Measurements from ENCODE around the gene RIIAD1. TPM values are rescaled to one million over a fixed set of nuclear protein-coding genes. Genes with fewer than 3 reads are reported as not detected.

The RIIAD1 gene
- total RNA-seq, 1 experiment from 2014 or later = 0.12 TPM

- no peaks in the 10 kb centered on the region for H3K9me2 ChIP-seq (ENCODE audit: insufficient read depth)
- no peak for TF ChIP-seq POLR2AphosphoS5 (IDR thresholded peaks at IDR 0.05; ENCODE audit: low read depth, low read length)
- TF ChIP-seq SRF (IDR thresholded peaks at IDR 0.05; ENCODE audit: low read depth) = no peak
- no peak for TF ChIP-seq SIN3A (IDR thresholded peaks at IDR 0.05; ENCODE audit: low read depth)
- TF ChIP-seq ZNF274 (IDR thresholded peaks at IDR 0.05; ENCODE audit: low read depth, low read length) = no peak
- TF ChIP-seq REST (IDR thresholded peaks at IDR 0.05; ENCODE audit: low read depth) = no peak
- TF ChIP-seq, protein P1, sequence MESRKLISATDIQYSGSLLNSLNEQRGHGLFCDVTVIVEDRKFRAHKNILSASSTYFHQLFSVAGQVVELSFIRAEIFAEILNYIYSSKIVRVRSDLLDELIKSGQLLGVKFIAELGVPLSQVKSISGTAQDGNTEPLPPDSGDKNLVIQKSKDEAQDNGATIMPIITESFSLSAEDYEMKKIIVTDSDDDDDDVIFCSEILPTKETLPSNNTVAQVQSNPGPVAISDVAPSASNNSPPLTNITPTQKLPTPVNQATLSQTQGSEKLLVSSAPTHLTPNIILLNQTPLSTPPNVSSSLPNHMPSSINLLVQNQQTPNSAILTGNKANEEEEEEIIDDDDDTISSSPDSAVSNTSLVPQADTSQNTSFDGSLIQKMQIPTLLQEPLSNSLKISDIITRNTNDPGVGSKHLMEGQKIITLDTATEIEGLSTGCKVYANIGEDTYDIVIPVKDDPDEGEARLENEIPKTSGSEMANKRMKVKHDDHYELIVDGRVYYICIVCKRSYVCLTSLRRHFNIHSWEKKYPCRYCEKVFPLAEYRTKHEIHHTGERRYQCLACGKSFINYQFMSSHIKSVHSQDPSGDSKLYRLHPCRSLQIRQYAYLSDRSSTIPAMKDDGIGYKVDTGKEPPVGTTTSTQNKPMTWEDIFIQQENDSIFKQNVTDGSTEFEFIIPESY (IDR thresholded peaks at IDR 0.05; ENCODE audit: extremely low read depth, insufficient replicate concordance, low read length) = no peak
- no peak for TF ChIP-seq YY1 (IDR thresholded peaks at IDR 0.05; ENCODE audit: extremely low read depth, insufficient replicate concordance, low read depth, low read length)
- TF ChIP-seq, protein P2, sequence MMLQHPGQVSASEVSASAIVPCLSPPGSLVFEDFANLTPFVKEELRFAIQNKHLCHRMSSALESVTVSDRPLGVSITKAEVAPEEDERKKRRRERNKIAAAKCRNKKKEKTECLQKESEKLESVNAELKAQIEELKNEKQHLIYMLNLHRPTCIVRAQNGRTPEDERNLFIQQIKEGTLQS (IDR thresholded peaks at IDR 0.05) = no peak
- TF ChIP-seq FOSL1 (IDR thresholded peaks at IDR 0.05; ENCODE audit: low read depth) = no peak
- no peak for TF ChIP-seq ELF1 (IDR thresholded peaks at IDR 0.05; ENCODE audit: borderline replicate concordance, low read depth)
- TF ChIP-seq JUND (IDR thresholded peaks at IDR 0.05) = no peak
- TF ChIP-seq EZH2 (IDR thresholded peaks at IDR 0.05) = no peak
- TF ChIP-seq, protein P3, sequence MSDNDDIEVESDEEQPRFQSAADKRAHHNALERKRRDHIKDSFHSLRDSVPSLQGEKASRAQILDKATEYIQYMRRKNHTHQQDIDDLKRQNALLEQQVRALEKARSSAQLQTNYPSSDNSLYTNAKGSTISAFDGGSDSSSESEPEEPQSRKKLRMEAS (IDR thresholded peaks at IDR 0.05) = no peak
- no peak for TF ChIP-seq EGR1 (IDR thresholded peaks at IDR 0.05; ENCODE audit: low read depth)
- no peak for TF ChIP-seq CBX3 (IDR thresholded peaks at IDR 0.05; ENCODE audit: low read depth)
- TF ChIP-seq POLR2A (IDR thresholded peaks at IDR 0.05; ENCODE audit: borderline replicate concordance, extremely low read depth, insufficient read depth, insufficient read length) = no peak
- no peak for TF ChIP-seq RAD21 (IDR thresholded peaks at IDR 0.05; ENCODE audit: low read depth)
- no peak for TF ChIP-seq EZH2phosphoT487 (IDR thresholded peaks at IDR 0.05; ENCODE audit: borderline replicate concordance)
- no peak for TF ChIP-seq ZFX (IDR thresholded peaks at IDR 0.05)
- no peak for TF ChIP-seq SP1 (IDR thresholded peaks at IDR 0.05; ENCODE audit: low read depth)
- no peak overlapping the region for H3K9ac ChIP-seq (ENCODE audit: low read length)
- BruUV-seq (replicated peaks) = no TSS peak
- no peaks in the 10 kb centered on the region for H3K4me1 ChIP-seq (ENCODE audit: control insufficient read depth in 1 of 2, insufficient read depth in 2 of 2, low read length in 2 of 2)
- POLR2A ChIA-PET = interaction anchor here (0.6 kb wide), 1 partner anchor 79 kb away, joined by 3 read pairs; no protein-coding TSS in a partner anchor
- ATAC-seq = no peak
- intact Hi-C loops (cut with micrococcal nuclease) = no loop called here
- H3K4me3 ChIP-seq (replicated peaks in 1 of 2; ENCODE audit: low read depth in 1 of 2, low read length in 2 of 2) = no peak overlapping the region
- RAD21 ChIA-PET (ENCODE audit: low non-redundant PET in 1 of 2, low total read pairs in 2 of 2, uncharacterized antibody in 2 of 2, unreplicated experiment in 2 of 2) = no interaction called here
- H2AFZ ChIP-seq (ENCODE audit: low read depth, low read length, poor library complexity, severe bottlenecking) = no peak overlapping the region
- no peak overlapping the region for H3K4me2 ChIP-seq (ENCODE audit: low read length)
- H3K27ac ChIP-seq (ENCODE audit: low read depth, low read length) = no peak overlapping the region
- no peaks in the 10 kb centered on the region for H3K79me2 ChIP-seq (ENCODE audit: insufficient read depth, low read length)
- no peaks in the 10 kb centered on the region for H3K9me3 ChIP-seq (ENCODE audit: control insufficient read depth in 1 of 2, insufficient read depth in 1 of 2, low read depth in 1 of 2, low read length in 2 of 2)
- no peaks in the 10 kb centered on the region for H3K27me3 ChIP-seq (ENCODE audit: insufficient read depth, low read length)
- no peak for DNase-seq (ENCODE audit: low read depth, low spot score)
- H3K36me3 ChIP-seq (ENCODE audit: control insufficient read depth in 1 of 2, insufficient read depth in 2 of 2, low read length in 2 of 2) = no peaks in the 10 kb centered on the region
- CTCF ChIA-PET = no interaction called here
- H4K20me1 ChIP-seq (ENCODE audit: insufficient read depth) = no peaks in the 10 kb centered on the region
These were observed 10.1 kb upstream of the RIIAD1 start for GRCh38 chr1:151711044-151711800.
